UCSD-AML1 (cell line): ENCODE measurements around the gene NHERF1.

ENCODE experiments used
- DNase-seq: peaks from one replicate; lab custom pipeline; 2025; ENCODE audit not compliant: unreplicated experiment; lab: John Stamatoyannopoulos, UW

The NHERF1 gene

GRCh38 chr17:74732042-74732867 is 16.2 kb upstream of the NHERF1 start:
- DNase-seq: no peak

DNA sequence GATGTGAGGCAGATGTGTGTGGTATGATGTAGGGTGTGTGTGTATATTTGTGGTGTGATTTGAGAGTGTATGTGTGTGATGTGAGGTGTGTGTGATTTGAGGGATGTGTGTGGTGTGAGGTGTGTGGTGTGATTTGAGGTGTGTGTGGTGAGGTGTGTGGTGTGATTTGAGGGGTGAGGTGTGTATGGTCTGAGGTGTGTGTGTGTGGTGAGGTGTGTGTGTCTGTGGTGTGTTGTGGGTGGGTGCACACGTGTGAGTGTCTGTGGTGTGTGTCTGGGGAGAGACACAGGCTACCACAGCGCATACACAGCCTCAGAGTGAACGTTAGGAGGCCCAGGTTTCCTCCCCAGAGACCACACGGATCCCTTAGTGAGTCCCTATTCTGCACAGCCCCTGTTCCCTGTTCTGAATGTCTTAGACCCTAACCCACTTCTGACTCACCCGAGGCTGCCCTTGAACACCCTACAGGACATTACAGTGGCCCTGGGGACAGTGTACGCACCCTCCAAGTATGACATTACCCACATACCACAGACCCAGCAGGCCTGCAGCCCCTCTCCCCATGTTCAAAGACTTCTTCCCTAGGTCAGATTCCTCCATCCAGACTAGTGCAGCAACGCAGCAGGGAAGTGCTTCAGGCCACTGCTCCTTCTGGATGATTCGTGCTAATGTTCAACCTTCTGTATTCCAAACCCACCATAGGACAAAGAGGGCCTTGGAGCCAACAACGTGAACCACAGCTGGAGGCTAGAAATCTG is 14.9 kb upstream of the NHERF1 start:
- no peak for DNase-seq

DNA sequence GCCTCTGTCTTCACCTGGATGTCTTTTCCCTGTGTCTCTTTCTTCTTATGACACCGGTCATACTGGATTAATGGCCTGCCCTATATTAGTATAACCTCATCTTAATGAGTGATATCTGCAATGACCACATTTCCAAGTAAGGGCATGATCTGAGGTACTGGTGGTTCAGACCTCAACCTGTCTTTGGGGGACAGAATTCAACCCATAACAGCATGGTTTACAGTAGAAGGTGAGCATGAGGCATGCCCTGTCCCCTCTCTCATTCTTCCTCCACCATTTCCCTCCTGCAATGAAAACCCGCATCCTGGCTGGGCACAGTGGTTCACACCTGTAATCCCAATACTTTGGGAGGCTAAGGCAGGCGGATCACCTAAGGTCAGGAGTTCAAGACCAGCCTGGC is 14.2 kb upstream of the NHERF1 start:
- DNase-seq: no peak

DNA sequence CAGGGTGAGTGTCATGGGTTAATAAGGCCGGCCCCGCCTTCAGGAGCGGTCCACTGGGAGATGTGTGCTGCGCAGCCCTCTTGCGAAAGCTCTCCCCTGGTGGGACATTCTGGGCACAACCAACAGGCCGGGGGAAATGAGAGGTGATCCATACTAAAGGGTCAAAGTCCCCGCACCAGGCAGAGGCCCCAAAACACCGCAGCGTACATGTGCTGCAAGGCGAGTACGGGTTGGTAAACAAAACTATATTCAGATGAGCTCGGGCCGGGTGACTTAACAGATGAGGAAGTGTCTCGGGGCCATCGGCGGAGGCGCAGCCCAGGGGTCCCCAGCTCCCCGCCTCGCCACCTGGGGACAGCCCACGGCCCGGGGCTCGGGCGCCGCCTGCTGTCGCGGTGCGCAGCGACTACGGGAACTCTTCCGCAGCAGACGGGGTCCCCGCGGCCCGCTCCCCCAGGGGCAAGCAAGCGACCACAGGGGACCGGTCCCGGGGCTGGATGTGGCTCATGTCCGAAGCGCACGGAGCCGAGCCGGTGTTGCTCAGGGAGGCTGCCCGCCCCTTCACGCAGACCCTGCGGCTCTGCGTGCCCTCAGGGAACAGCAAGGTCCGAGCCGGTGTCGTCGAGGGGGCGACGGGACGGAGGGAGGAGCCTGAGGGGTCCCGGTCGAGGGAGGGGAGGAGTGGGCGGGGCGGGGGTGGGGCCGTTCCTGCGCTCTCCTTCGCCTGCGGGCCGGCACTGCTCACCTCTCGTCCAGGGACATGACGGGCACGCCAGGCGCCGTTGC is 11.7 kb upstream of the NHERF1 start, which contains the start of gene RAB37:
Gene RAB37, plus strand, starts transcription at position 744 of the 786 bp plus-strand sequence. Its CDS starts 17 bp downstream, at position 761.
- DNase-seq: peak; percentile 87

- DNase-seq: peak; percentile 76
Measured at GRCh38 chr17:74737299-74738050, 11.0 kb upstream of the NHERF1 start.

- peak; percentile 90 for DNase-seq
Measured at GRCh38 chr17:74738051-74738996, 10.1 kb upstream of the NHERF1 start.

DNA sequence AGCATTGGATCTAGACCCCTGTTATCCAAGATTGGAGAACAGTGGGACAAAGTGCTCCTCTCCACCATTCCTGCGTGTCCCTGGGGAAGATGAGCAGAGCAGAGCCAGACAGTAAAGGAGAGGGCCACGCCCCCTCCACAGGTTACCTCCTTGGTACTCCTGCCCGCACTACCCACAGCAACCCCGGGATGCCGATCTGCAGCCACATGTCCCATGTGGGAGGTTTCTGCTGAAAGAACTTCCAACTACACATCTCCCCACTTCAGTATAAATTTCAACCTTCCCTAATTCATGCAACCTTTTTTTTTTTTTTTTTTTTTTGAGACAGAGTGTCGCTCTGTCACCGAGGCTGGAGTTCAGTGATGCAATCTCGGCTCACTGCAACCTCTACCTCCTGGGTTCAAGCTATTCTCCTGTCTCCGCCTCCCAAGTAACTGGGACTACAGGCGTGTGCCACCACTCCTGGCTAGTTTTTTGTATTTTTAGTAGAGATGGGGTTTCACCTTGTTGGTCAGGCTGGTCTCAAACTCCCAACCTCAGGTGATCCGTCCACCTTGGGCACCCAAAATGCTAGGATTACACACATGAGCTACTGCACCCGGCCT is 9.1 kb upstream of the NHERF1 start:
- no peak for DNase-seq

GRCh38 chr17:74740173-74740572 is 8.3 kb upstream of the NHERF1 start:
- DNase-seq: no peak

- no peak for DNase-seq
Measured at GRCh38 chr17:74740641-74741387, 7.6 kb upstream of the NHERF1 start.

DNA sequence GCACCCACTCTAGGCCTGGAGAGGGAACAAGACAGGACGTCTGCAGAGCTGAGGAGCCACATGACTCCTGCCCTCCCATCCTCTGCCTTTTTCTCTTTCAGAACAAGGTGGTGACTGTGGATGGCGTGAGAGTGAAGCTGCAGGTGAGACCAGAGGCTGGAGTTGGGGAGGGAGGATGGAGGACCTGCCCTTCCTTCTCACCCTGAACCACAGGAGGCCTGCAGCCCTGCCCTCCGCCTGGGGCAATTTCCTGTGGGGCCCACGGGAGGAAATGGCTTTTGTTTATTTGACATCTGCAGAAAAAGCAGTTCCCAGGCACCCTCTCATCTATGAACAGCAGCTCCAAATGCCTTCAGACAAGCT is 6.3 kb upstream of the NHERF1 start:
- DNase-seq: peak; percentile 80

GRCh38 chr17:74742978-74743545 is 5.4 kb upstream of the NHERF1 start:
- DNase-seq: no peak

DNA sequence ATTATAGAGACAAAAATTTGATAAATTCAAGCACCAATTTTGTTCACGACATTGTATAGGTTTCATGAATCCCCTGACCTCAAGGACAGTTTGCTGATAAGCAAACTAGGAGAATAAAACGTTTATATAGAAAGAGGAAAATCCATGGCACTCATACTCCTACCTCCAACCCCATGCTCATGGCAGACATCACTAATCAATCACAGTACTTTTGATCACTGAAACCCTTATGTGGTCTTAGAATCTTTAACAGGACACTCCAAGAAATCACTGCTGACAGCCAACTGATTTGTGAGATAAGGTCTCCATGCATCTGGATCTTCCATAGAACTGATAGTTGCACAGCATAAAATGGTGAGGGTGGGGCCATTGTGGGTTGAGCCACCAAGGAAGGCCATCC is 4.7 kb upstream of the NHERF1 start:
- no peak for DNase-seq

GRCh38 chr17:74744349-74744713 is 4.1 kb upstream of the NHERF1 start:
- DNase-seq: no peak

DNA sequence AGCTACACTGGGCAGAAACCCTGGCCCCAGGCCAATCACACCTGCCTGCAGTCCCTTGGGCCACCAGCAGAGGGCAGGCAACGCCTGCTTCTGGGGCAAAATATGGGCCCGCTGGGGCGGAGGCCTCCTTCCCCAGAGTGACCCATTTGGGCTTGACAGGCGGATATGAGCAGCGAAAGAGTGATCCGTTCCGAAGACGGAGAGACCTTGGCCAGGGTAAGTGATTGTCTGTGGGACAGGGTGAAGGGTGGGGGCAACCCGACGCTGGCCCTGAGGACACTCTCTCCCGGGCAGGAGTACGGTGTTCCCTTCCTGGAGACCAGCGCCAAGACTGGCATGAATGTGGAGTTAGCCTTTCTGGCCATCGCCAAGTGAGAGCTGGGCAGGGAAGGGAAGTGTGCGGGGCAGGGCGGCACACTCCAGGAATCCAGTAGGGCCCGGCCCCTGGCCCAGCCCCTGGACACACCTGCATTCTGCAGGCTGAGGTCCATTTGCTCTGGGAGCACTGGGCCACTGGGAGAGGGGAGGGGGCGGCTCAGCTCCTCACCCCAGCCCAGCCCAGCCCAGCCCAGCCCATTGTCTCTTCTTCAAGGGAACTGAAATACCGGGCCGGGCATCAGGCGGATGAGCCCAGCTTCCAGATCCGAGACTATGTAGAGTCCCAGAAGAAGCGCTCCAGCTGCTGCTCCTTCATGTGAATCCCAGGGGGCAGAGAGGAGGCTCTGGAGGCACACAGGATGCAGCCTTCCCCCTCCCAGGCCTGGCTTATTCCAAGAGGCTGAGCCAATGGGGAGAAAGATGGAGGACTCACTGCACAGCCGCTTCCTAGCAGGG is 3.5 kb upstream of the NHERF1 start:
- DNase-seq: peak; percentile 85

DNA sequence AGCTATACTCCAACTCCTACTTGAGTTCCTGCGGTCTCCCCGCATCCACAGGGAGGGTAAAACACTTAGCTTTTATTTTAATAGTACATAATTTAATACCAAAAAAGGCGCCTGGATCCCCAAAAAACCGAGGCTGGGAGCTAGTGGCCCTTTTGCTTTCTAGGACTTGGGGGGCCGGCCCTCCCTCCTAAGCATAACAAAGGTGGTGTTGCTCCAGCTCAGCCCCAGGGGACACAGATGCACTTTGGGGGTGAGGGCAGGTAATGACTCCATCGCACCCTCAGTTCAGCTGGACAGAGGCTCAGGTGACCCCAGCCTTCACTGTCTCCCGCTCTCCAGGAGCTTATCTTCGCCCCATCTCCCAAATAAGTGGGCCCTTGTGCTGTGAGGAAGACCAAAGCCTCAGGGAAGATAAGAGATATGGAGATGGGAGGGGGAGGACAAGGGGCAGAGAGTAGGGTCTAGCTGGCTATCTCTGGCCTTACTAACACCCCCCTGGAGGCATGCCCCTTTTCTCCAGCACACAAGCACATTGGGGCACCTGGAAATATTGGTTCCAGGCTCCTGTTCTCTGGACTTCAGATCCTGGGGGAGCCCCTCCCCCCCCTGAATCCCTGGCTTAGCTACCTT is 2.8 kb upstream of the NHERF1 start:
- DNase-seq: no peak

GRCh38 chr17:74746376-74746775 is 2.1 kb upstream of the NHERF1 start:
- DNase-seq: no peak

- peak; percentile 49 for DNase-seq
Measured at GRCh38 chr17:74746922-74747321, 1.5 kb upstream of the NHERF1 start.
